Pulmonary artery endothelial cell (primary cell): ENCODE data around the gene TRAIP. TPM values are rescaled to one million over a fixed set of nuclear protein-coding genes. Genes with fewer than 3 reads are reported as not detected.
"Not testable (repeated sequence)": the region's sequence is repeated elsewhere in the genome, so short reads cannot be mapped to it uniquely, and the experiment has no call there.

Source experiments
- DNase-seq: peaks from one replicate; pipeline ENCODE4 v3.0.0-alpha.2; 2011; ENCODE audit warnings: low read depth, low spot score
- total RNA-seq: library from RNA; depleted of rRNA; stranded (reverse); fragments of >200 nt; gene quantifications from 2 replicates; pipeline ENCODE4 v1.2.3, GENCODE V29; 2014

The TRAIP gene
- total RNA-seq, 1 donor from 2014 or later, result 4.4 TPM

DNA sequence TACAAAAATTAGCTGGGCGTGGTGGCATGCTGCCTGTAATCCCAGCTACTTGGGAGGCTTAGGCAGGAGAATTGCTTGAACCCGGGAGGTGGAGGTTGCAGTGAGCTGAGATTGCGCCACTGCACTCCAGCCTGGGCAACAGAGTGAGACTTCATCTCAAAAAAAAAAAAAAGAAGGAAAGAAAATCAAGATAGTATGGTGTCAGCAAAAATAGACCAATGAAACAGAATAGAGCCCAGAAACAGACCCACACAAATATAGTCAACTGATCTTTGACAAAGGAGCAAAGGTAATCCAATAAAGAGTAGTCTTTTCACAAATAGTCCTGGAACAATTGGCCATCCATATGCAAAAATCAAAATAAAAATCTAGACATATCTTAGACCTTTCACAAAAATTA, 33.2 kb downstream of the TRAIP start:
- DNase-seq, result not testable (repeated sequence)

GRCh38 chr3:49813497-49814174, 42.7 kb downstream of the TRAIP start, which contains the start of gene UBA7:
Gene UBA7 (minus strand): TSS chr3:49813953. CDS start chr3:49813787, 166 bp downstream.
- no peak for DNase-seq

- no peak for DNase-seq
Measured at GRCh38 chr3:49812916-49813496, 43.4 kb downstream of the TRAIP start.

GRCh38 chr3:49807431-49808114, 48.8 kb downstream of the TRAIP start:
- DNase-seq, result no peak

GRCh38 chr3:49806850-49807249, 49.5 kb downstream of the TRAIP start:
- DNase-seq, result no peak

- peak; percentile 79 for DNase-seq
Measured at GRCh38 chr3:49805897-49806701, 50.3 kb downstream of the TRAIP start.

GRCh38 chr3:49805367-49805782, 51.0 kb downstream of the TRAIP start:
- DNase-seq, result peak; percentile 86

DNA sequence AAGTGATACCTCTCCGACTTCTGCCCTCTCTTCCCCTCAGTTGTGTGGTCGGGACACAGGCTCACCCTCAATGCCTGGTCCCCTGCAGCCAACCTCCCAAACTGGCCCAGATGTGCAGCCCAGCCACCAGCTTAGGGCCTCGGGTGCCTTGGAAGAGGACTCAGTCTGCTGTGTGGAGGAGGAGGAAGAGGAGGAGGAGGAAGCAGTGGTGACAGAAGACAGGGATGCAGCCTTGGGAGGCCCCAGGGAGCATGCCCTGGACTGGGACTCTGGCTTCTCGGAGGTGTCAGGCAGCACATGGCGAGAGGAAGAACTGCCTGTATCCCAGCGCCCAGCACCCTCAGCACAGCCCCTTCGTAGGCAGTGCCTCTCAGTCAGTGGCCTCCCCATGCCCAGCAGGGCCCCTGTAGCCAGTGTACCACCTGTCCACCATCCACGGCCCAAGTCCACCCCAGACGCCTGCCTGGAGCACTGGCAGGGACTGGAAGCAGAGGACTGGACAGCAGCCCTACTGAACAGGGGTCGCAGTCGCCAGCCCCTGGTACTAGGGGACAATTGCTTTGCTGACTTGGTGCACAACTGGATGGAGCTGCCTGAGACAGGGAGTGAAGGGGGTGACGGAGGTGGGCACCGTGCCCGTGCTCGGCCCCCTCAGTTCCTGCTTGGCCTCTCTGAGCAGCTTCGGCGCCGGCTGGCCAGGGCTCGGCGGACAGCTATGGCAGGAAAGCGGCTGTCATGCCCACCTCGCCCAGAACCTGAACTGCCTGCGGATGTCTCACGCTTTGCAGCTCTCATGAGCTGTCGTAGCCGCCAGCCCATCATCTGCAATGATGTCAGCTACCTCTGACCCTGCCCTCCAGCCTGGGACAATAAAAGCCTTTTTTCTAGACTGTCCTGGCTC, 52.0 kb downstream of the TRAIP start:
- DNase-seq, result no peak

DNA sequence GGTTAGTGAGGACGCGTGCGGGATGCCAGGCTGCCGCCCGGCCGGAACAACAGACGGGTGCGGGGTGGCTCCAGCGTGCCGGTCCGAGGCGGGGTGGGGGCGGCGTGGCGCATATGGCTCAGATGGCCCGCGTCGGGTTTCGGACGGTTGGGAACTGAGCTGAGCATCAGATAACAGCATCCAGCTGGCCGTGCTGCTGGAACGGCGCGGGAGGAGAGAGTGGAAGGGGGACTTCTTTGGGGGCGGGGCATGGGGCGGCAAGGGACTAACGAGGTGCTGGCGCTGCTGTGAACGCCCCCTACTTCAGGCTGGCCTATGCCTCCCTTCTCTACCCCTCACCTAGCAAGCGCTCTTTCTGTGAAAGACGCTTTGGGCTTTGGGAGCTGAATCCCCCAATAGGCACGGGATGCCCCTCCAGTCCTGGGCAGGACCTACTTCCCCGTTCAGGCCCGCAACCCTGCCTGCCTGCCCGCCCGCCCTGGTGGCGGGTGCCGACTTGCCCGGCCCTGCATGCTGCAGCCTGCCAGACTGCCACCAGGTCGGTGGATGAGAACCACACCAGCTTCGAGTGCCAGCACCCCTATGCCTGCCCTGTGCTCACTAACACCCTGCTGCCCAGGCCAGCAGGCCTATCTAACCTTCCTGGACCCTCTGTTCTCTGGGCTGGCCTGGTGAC, 52.8 kb downstream of the TRAIP start:
- no peak for DNase-seq

DNA sequence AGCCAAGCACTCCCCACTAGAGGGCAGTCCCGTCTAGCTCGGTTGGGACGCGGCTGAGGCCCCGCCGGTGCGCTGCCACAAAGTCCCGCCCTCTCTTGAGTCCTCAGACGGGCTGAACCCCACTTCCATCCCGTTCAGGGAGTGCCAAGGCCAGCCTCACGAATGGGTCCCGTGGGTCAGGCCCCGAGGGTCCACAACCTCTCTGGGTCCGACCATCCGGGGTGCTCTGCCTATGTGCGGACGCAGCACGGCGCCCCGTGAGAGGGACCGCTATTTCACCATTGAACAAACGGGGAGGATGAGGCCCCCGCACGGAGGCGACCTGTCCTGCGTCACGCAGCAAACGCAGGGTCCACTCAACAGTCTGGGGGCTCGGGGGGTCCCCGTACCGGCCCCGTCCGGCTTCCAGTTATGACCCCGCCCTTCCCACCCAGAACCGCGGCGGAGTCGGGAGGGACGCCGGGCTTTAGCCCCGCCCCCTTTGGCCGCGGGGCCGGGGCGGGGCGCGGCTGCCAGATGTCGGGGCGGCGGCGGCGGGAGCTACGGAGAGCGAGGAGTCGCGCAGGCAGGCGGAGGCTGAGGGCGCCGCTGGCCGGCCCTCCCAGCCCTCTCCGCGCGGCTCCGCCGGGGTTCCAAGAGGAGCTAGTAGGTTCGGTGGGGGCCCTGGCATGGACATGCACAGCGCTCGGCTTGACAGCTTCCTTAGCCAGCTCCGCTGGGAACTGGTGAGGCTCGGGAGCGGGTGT, 53.5 kb downstream of the TRAIP start, which contains the start of gene INKA1:
Gene INKA1, plus strand, starts transcription at position 543 of the 746 bp plus-strand sequence. Its CDS starts 132 bp downstream, at position 675.
- DNase-seq, result no peak

- DNase-seq, result no peak
Measured at GRCh38 chr3:49801160-49801559, 55.2 kb downstream of the TRAIP start.

DNA sequence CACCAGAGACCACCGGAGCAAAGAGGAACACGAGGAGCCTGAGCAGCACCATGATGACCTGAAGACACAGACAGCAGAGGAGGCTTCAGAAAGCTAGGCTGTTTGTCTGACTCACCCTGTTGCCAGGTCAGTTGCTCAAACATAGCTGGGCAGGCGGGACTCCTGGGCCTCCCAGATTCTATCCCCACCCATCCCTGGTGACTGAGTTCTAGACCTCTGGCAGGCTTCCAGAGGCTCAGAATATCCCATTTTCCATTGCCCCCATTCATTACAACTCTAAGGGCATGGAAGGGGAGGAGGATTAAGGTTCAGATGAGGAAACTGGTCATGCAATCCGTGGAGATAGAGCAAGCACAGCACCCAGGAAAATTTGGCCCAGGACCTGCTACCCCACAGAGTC, 56.6 kb downstream of the TRAIP start, which contains the start of gene CDHR4:
Gene CDHR4, minus strand, starts transcription at position 113 of the 400 bp plus-strand sequence. Its CDS starts 61 bp downstream, at position 52.
- no peak for DNase-seq

- no peak for DNase-seq
Measured at GRCh38 chr3:49799105-49799504, 57.3 kb downstream of the TRAIP start.

DNA sequence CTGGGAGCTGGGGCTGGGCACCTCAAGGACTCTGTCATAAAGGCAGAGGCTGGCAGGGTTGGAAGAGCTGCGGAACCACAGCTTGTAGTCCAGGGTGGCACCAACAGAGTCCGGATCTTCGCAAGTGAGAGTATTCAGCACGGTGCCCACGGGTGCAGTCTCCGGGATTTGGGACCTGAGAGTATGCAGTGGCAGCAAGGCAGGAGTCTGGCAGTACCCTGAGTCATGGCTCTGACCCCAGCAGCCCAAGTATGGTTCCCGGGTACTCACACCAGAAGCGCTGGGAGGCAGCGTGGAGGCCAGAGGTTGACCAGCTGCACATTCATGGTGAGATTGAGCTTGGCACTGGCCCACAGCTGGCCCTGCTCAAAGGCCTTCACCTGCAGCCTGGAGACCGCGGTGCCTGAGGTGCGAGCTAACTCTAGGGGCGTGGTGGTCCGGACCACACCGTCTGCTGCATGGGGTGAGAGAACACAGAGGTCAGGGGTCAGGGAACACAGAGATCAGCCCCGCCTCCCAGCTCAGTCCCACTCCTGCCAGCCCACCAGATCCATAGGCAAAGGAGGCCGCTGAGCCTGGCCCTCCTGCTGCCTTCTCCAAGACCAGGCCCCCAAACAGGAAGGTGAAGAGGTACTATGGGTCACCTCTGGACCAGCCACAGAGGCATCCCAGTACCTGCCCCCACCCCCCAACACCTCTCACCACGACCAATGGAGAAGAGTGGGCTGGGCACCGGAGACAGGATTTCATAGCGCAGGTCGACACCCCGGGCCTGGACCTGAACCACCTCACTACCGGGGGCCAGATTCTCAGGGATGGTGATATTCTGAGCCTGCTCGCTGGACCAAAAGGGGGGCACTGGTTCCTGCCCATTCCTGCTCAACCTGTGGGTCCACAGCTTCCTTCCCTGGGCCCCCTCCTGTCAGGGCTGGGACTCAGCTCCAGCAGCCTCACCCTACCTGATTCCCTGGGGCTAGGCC, 61.1 kb downstream of the TRAIP start:
- DNase-seq, result no peak

- DNase-seq, result no peak
Measured at GRCh38 chr3:49794431-49794830, 61.9 kb downstream of the TRAIP start.

DNA sequence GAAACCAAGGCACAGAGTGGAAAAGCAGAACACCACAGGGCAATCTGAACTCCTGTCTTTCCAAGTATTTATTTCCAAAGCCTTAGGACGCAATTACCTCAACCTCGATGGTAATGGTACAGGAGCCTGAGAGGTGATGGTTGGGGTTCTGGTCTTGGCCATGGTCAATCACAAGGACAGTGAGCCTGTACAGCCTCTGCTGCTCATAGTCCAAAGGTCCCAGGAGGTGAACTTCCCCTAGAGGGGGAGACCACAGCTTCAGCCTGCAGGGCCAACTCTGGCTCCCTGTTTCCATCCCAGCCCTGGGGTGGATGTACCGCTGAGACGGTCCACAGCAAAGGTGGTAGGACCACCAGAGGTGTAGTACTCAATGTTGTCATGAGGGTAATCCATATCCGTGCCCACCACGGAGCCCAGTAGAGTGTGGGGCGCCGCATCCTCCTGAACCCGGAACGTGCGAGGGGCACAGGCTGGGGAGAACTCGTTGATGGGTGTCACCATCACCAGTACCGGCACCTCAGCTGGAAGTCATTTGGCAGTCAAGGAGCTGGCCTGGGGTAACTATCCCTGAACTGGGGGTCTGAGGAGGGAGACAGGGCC, 62.8 kb downstream of the TRAIP start:
- no peak for DNase-seq

GRCh38 chr3:49792371-49793150, 63.8 kb downstream of the TRAIP start:
- DNase-seq, result no peak
